Endodermal cell (in vitro differentiated cells): Measurements from ENCODE around the gene DAP. TPM values are rescaled to one million over a fixed set of nuclear protein-coding genes. Genes with fewer than 3 reads are reported as not detected.
"Not testable (repeated sequence)": the region's sequence is repeated elsewhere in the genome, so short reads cannot be mapped to it uniquely, and the experiment has no call there.

Source experiments
- DNase-seq: peaks from one replicate; pipeline ENCODE4 v3.0.0-alpha.2; 2017
- H3K27ac ChIP-seq: 2 replicates; pipeline ENCODE4 v1.5.1; 2013; ENCODE audit warnings: mild to moderate bottlenecking, low read depth, low read length, moderate library complexity
- H3K27me3 ChIP-seq: 2 replicates; pipeline ENCODE4 v1.6.1; 2013; ENCODE audit warnings: mild to moderate bottlenecking, low read length, moderate library complexity; ENCODE audit not compliant: insufficient read depth, control insufficient read depth, poor library complexity, severe bottlenecking
- H3K36me3 ChIP-seq: 2 replicates; pipeline ENCODE4 v1.7.0; 2013; ENCODE audit warnings: mild to moderate bottlenecking, low read length, moderate library complexity; ENCODE audit not compliant: control insufficient read depth, insufficient read depth
- H3K4me1 ChIP-seq: one replicate; pipeline ENCODE4 v1.7.0; 2013; ENCODE audit warnings: low read length; ENCODE audit not compliant: control insufficient read depth, insufficient read depth
- H3K4me3 ChIP-seq: 2 replicates; pipeline ENCODE4 v1.5.1; 2013; ENCODE audit warnings: mild to moderate bottlenecking, low read length, moderate library complexity
- H3K9ac ChIP-seq: 2 replicates; pipeline ENCODE4 v1.6.1; 2013; ENCODE audit warnings: mild to moderate bottlenecking, low read length, moderate library complexity; ENCODE audit not compliant: poor library complexity, severe bottlenecking; ENCODE audit errors: extremely low read depth
- H3K9me3 ChIP-seq: 2 replicates; pipeline ENCODE4 v1.6.1; 2013; ENCODE audit warnings: mild to moderate bottlenecking, low read length, moderate library complexity; ENCODE audit not compliant: control insufficient read depth
- H3K27ac Mint-ChIP-seq: 2 replicates; pipeline ENCODE4 v1.8.0; 2020; ENCODE audit warnings: mixed read lengths
- H3K27me3 Mint-ChIP-seq: 2 replicates; pipeline ENCODE4 v1.8.0; 2021; ENCODE audit warnings: mild to moderate bottlenecking, mixed read lengths; ENCODE audit not compliant: insufficient read depth
- H3K36me3 Mint-ChIP-seq: 2 replicates; pipeline ENCODE4 v1.8.0; 2020; ENCODE audit warnings: low read depth, mixed read lengths
- H3K4me1 Mint-ChIP-seq: 2 replicates; pipeline ENCODE4 v1.8.0; 2020; ENCODE audit warnings: mixed read lengths
- H3K4me3 Mint-ChIP-seq: 2 replicates; pipeline ENCODE4 v1.8.0; 2020; ENCODE audit warnings: mild to moderate bottlenecking, moderate library complexity, mixed read lengths
- H3K9me3 Mint-ChIP-seq: 2 replicates; pipeline ENCODE4 v1.8.0; 2020; ENCODE audit warnings: mild to moderate bottlenecking, mixed read lengths
- WGBS, 2 experiments: methylation state at CpG; one replicate each; pipeline versions ENCODE4 v1.1.5 to v1.1.7; 2013; ENCODE audit warnings: missing lambda C conversion rate in 2 of 2, mixed read lengths in 1 of 2; ENCODE audit not compliant: insufficient coverage in 1 of 2, insufficient read length in 1 of 2; 5-methylcytosine and 5-hydroxymethylcytosine counted together
- total RNA-seq, 2 donors: library from RNA; stranded (reverse); fragmentation: NEBNext Ultra II Directional in 1 of 2; extraction: Animal tissue kit (Norgen Biotek cat#: 25700) in 1 of 2; gene quantifications; 2 replicates in 1 of 2; 3 replicates in 1 of 2; pipeline ENCODE4 v1.2.1, GENCODE V29; 2021
- TF ChIP-seq, protein P1 (sequence below): fragments of 200-600 bp; sonication (generic); conservative IDR thresholded peaks from 2 replicates; pipeline ENCODE4 v1.5.0; 2021; ENCODE audit warnings: antibody characterized with exemption, mild to moderate bottlenecking

The DAP gene
- total RNA-seq, 2 donors from 2014 or later = 77.7 to 106 TPM

DNA sequence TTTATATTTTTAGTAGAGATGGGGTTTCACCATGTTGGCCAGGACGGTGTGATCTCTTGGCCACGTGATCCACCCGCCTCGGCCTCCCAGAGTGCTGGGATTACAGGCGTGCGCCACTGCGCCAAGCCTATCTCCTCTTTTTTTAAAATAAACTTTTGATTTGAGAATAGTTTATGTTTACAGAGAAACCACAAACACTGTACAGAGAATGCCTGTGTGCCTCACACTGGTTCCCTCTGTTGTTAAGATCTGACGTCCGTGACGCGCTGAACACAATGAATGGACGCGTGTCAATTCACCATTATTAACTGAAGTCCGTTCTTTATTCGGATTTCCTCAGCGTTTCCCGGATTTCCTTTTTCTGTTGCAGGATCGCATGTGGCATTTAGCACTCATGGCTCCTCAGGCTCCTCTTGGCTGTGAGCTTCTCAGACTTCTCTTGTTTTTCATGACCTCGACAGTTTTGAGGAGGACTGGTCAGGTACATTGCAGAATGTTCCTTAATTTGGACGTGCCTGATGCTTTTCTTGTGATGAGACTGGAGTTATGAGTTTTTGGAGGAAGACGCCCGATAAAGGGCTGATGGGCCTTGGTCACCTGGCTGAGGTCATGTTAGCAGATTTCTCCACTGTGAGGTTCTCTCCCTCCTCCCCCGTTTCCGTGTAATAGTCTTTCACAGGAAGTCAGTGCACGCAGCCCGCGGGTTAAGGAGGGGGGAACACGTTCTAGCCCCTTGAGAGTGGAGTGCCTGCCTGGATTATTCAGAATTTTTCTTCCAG, 127.6 kb downstream of the DAP start:
- Histone ChIP-seq H3K9ac (no peak overlapping the region), H3K27ac (no peak overlapping the region), H3K4me3 (no peak overlapping the region), H3K4me1 (no peaks in the 10 kb centered on the region), H3K9me3 (no peaks in the 10 kb centered on the region), H3K36me3 (peaks cover 4% of the 10 kb centered on the region), H3K27me3 (no peaks in the 10 kb centered on the region)
- TF ChIP-seq, protein P1, sequence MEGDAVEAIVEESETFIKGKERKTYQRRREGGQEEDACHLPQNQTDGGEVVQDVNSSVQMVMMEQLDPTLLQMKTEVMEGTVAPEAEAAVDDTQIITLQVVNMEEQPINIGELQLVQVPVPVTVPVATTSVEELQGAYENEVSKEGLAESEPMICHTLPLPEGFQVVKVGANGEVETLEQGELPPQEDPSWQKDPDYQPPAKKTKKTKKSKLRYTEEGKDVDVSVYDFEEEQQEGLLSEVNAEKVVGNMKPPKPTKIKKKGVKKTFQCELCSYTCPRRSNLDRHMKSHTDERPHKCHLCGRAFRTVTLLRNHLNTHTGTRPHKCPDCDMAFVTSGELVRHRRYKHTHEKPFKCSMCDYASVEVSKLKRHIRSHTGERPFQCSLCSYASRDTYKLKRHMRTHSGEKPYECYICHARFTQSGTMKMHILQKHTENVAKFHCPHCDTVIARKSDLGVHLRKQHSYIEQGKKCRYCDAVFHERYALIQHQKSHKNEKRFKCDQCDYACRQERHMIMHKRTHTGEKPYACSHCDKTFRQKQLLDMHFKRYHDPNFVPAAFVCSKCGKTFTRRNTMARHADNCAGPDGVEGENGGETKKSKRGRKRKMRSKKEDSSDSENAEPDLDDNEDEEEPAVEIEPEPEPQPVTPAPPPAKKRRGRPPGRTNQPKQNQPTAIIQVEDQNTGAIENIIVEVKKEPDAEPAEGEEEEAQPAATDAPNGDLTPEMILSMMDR = no peak
- WGBS, 2 experiments = 91 to 94% methylated on average over 25 to 28 of the region's 28 CpGs
- peaks cover 9% of the 10 kb centered on the region for H3K27me3 Mint-ChIP-seq
- peaks cover 27% of the 10 kb centered on the region for H3K4me1 Mint-ChIP-seq
- peaks cover 2% of the 10 kb centered on the region for H3K9me3 Mint-ChIP-seq
- no peak overlapping the region for H3K27ac Mint-ChIP-seq
- peaks cover 3% of the 10 kb centered on the region for H3K36me3 Mint-ChIP-seq
- H3K4me3 Mint-ChIP-seq = no peak overlapping the region
- no peak for DNase-seq

DNA sequence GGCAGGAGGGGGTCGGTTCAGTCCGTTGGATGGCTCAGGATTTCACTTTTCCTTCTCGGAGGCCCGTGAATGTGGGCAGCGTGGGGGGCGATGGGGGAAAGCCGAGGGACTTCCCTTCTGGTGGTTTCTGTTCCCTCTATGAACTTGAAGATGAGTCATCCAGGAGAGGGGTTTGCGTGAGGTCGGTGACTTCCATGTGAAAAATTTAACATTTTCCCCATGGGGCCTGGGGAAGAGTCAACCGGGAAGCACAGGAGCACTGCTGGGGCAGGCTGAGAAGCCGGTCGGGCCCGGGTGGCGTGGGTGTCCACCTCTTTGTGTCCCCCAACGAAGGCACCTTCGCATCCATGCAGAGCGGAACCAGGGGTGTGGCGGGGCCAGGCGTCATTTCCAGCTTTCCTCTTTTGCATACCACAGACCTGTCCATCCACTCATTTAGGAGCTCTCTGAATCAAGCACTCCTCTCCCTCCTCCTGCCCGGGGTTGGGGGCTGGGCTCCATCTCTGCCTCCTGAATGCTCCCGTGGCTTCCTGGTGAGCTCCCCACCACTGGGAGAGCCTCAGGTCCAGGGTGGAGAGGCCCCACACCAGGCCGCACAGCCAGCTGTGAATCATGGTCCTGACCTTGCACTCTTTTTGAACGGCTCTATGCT, 128.8 kb downstream of the DAP start:
- DNase-seq = no peak
- Mint-ChIP-seq H3K9me3 (no peaks in the 10 kb centered on the region), H3K4me3 (no peak overlapping the region), H3K27me3 (peaks cover 7% of the 10 kb centered on the region), H3K27ac (no peak overlapping the region), H3K4me1 (peaks cover 24% of the 10 kb centered on the region), H3K36me3 (no peaks in the 10 kb centered on the region)
- Histone ChIP-seq H3K4me3 (no peak overlapping the region), H3K9ac (no peak overlapping the region), H3K36me3 (no peaks in the 10 kb centered on the region), H3K4me1 (no peaks in the 10 kb centered on the region), H3K9me3 (no peaks in the 10 kb centered on the region), H3K27ac (no peak overlapping the region), H3K27me3 (no peaks in the 10 kb centered on the region)
- 75 to 87% methylated on average over 13 to 22 of the region's 23 CpGs for WGBS, 2 experiments
- TF ChIP-seq, protein P1 = no peak

DNA sequence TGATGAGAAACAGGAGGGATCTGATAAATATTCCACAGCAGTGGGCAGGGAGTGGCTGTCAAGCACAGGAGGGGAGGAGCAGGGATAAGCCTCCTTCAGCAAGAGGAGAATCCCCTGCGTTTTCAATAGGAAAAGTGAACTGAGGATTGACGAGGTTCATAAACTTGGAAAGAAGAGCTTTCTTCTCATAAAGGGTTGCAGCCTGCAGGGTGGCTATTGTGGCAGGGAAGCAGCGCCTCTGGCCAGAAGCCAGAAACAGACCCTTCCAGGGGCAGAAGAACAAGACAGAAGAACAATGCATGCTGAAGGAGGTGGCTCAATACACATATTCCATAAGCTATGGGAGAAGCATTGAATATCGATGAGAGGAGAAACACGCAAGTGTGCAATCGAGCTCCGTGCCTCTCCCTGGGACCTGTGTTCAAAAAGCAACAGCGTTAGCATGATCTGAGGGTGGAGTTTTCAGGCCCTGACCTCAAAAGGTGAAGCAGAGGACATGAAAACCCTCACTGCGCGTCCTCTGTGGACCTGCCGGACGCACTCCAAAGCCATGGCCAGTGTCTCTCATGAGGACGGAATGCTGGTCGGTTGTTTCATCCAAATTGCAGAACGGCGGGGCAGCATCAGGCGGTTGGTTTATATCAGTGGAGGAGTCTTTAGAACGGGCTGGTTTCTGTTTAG, 129.6 kb downstream of the DAP start:
- Mint-ChIP-seq H3K4me1 (peaks cover 20% of the 10 kb centered on the region), H3K27ac (no peak overlapping the region), H3K36me3 (no peaks in the 10 kb centered on the region), H3K27me3 (peaks cover 7% of the 10 kb centered on the region), H3K4me3 (no peak overlapping the region), H3K9me3 (no peaks in the 10 kb centered on the region)
- no peak for DNase-seq
- Histone ChIP-seq H3K27ac (peak overlapping the region; percentile 11), H3K36me3 (no peaks in the 10 kb centered on the region), H3K27me3 (no peaks in the 10 kb centered on the region), H3K9ac (no peak overlapping the region), H3K9me3 (no peaks in the 10 kb centered on the region), H3K4me3 (no peak overlapping the region), H3K4me1 (no peaks in the 10 kb centered on the region)
- TF ChIP-seq, protein P1 = no peak
- WGBS, 2 experiments = 90 to 92% methylated on average over 14 to 17 of the region's 18 CpGs

DNA sequence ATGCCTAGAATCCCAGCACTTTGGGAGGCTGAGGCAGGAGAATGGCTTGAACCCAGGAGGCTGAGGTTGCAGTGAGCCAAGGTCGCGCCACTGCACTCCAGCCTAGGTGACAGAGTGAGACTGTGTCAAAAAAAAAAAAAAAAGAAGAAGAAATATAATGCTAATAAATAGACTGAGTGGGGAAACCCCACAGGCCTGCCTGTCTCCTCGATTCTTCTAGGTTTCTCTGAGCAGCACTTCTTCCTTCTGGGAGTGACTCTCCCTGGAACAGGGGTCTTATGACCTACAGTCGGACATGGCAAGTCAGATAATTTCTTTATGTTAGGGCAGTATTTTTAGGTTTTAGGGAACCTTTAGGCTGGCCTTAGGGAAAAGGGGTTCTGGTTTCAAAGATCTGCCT, 130.3 kb downstream of the DAP start:
- H3K9ac ChIP-seq, H3K27ac Mint-ChIP-seq, H3K27ac ChIP-seq, H3K9me3 ChIP-seq, H3K36me3 Mint-ChIP-seq, H3K4me3 Mint-ChIP-seq, H3K4me1 ChIP-seq, DNase-seq, H3K36me3 ChIP-seq, H3K4me3 ChIP-seq, H3K27me3 ChIP-seq, H3K27me3 Mint-ChIP-seq, H3K9me3 Mint-ChIP-seq: not testable (repeated sequence)
- 87 to 90% methylated on average over 3 to 4 of the region's 4 CpGs for WGBS, 2 experiments
- peaks cover 19% of the 10 kb centered on the region for H3K4me1 Mint-ChIP-seq
